ENCODE measurements around the gene CASP1. TPM values are rescaled to one million over a fixed set of nuclear protein-coding genes. Genes with fewer than 3 reads are reported as not detected.

The CASP1 gene
- total RNA-seq, 1 donor from 2014 or later = 158 TPM

- TF ChIP-seq CTCF (IDR thresholded peaks at IDR 0.05) = no peak
- ATAC-seq (no peak), DNase-seq (no peak)
- no peaks in the 10 kb centered on the region for H3K36me3 ChIP-seq
- H3K4me1 ChIP-seq = no peaks in the 10 kb centered on the region
- H3K27ac ChIP-seq = no peak overlapping the region
- H3K27me3 ChIP-seq (ENCODE audit: low read depth) = no peaks in the 10 kb centered on the region
- H3K4me3 ChIP-seq = no peak overlapping the region
- intact Hi-C loops (cut with DNase I) = no loop called here
- no peaks in the 10 kb centered on the region for H3K9me3 ChIP-seq
These were observed 21.5 kb upstream of the CASP1 start for GRCh38 chr11:105056446-105056845.

GRCh38 chr11:105054723-105055493 lies 20.0 kb upstream of the CASP1 start:
- Histone ChIP-seq H3K27me3 (ENCODE audit: low read depth) (no peaks in the 10 kb centered on the region), H3K27ac (no peak overlapping the region), H3K4me1 (no peaks in the 10 kb centered on the region), H3K36me3 (no peaks in the 10 kb centered on the region), H3K4me3 (no peak overlapping the region), H3K9me3 (no peaks in the 10 kb centered on the region)
- TF ChIP-seq CTCF (IDR thresholded peaks at IDR 0.05) = no peak
- ATAC-seq (no peak), DNase-seq (no peak)
- intact Hi-C loops (cut with DNase I) = no loop called here

GRCh38 chr11:105052487-105052886 lies 17.5 kb upstream of the CASP1 start:
- intact Hi-C loops (cut with DNase I) = no loop called here
- no peak for DNase-seq
- no peak overlapping the region for H3K4me3 ChIP-seq
- H3K27ac ChIP-seq = no peak overlapping the region
- no peaks in the 10 kb centered on the region for H3K9me3 ChIP-seq
- H3K36me3 ChIP-seq = no peaks in the 10 kb centered on the region
- peaks cover 3% of the 10 kb centered on the region for H3K4me1 ChIP-seq
- H3K27me3 ChIP-seq (ENCODE audit: low read depth) = no peaks in the 10 kb centered on the region
- ATAC-seq = no peak
- TF ChIP-seq CTCF (IDR thresholded peaks at IDR 0.05) = no peak

GRCh38 chr11:105051559-105051958 lies 16.6 kb upstream of the CASP1 start:
- Histone ChIP-seq H3K4me3 (no peak overlapping the region), H3K27me3 (ENCODE audit: low read depth) (no peaks in the 10 kb centered on the region), H3K27ac (no peak overlapping the region), H3K36me3 (no peaks in the 10 kb centered on the region), H3K4me1 (peaks cover 12% of the 10 kb centered on the region), H3K9me3 (no peaks in the 10 kb centered on the region)
- ATAC-seq = no peak
- no peak for DNase-seq
- no peak for TF ChIP-seq CTCF (IDR thresholded peaks at IDR 0.05)
- intact Hi-C loops (cut with DNase I) = no loop called here

GRCh38 chr11:105049481-105049880 lies 14.5 kb upstream of the CASP1 start:
- H3K4me1 ChIP-seq = peaks cover 25% of the 10 kb centered on the region
- no peaks in the 10 kb centered on the region for H3K36me3 ChIP-seq
- no peak for ATAC-seq
- H3K27me3 ChIP-seq (ENCODE audit: low read depth) = no peaks in the 10 kb centered on the region
- no peak for TF ChIP-seq CTCF (IDR thresholded peaks at IDR 0.05)
- no peak for DNase-seq
- H3K4me3 ChIP-seq = no peak overlapping the region
- H3K27ac ChIP-seq = no peak overlapping the region
- intact Hi-C loops (cut with DNase I) = no loop called here
- H3K9me3 ChIP-seq = no peaks in the 10 kb centered on the region

All from lower lobe of right lung (tissue), 2 donors.